Activated naive CD4-positive, alpha-beta T cell treated with anti-CD3 and anti-CD28 coated beads for 36 hours (primary cell): Measurements from ENCODE around the gene TTLL11. TPM values are rescaled to one million over a fixed set of nuclear protein-coding genes. Genes with fewer than 3 reads are reported as not detected.

Experiments used
- CTCF ChIA-PET: fragments of 350-600 bp; sonication (Branson Sonifier 250); formaldehyde crosslinking; loops from one replicate; lab custom pipeline; 2021; ENCODE audit warnings: antibody characterized with exemption; lab: Charles Lee
- DNase-seq: peaks from one replicate; pipeline ENCODE4 v3.0.0-alpha.2; 2020
- H3K27ac Mint-ChIP-seq: one replicate; pipeline ENCODE4 v1.8.0; 2021; ENCODE audit warnings: mild to moderate bottlenecking, mixed read lengths
- H3K27me3 Mint-ChIP-seq: one replicate; pipeline ENCODE4 v1.8.0; 2021; ENCODE audit warnings: low read depth, mixed read lengths
- H3K36me3 Mint-ChIP-seq: one replicate; pipeline ENCODE4 v1.8.0; 2021; ENCODE audit warnings: low read depth, mixed read lengths
- H3K4me1 Mint-ChIP-seq: one replicate; pipeline ENCODE4 v1.8.0; 2021; ENCODE audit warnings: low read depth, mixed read lengths
- H3K4me3 Mint-ChIP-seq: one replicate; pipeline ENCODE4 v1.8.0; 2021; ENCODE audit warnings: mild to moderate bottlenecking, moderate library complexity, mixed read lengths
- H3K9me3 Mint-ChIP-seq: one replicate; pipeline ENCODE4 v1.8.0; 2021; ENCODE audit warnings: mixed read lengths
- intact Hi-C: fragments of 100-400 bp; cut with micrococcal nuclease; formaldehyde crosslinking; loops from one replicate; pipeline ENCODE4 v1.15.1; 2023
- total RNA-seq, 2 experiments: library from RNA; stranded (reverse); gene quantifications; one replicate each; pipeline ENCODE4 v1.2.3, GENCODE V29; 2021

Gene TTLL11
- total RNA-seq, 2 experiments from 2014 or later, result 0.84 to 0.86 TPM

- Mint-ChIP-seq H3K36me3 (no peaks in the 10 kb centered on the region), H3K4me1 (no peaks in the 10 kb centered on the region), H3K9me3 (no peaks in the 10 kb centered on the region), H3K27me3 (no peaks in the 10 kb centered on the region), H3K27ac (no peak overlapping the region), H3K4me3 (no peak overlapping the region)
- intact Hi-C loops, result no loop called here
- no peak for DNase-seq
- CTCF ChIA-PET, result no interaction called here
Measured at GRCh38 chr9:121876658-121877271, 216.3 kb downstream of the TTLL11 start.

- intact Hi-C loops, result no loop called here
- Mint-ChIP-seq H3K27me3 (no peaks in the 10 kb centered on the region), H3K4me1 (no peaks in the 10 kb centered on the region), H3K27ac (no peak overlapping the region), H3K36me3 (no peaks in the 10 kb centered on the region), H3K9me3 (no peaks in the 10 kb centered on the region), H3K4me3 (no peak overlapping the region)
- no peak for DNase-seq
- CTCF ChIA-PET, result no interaction called here
Measured at GRCh38 chr9:121876255-121876654, 216.9 kb downstream of the TTLL11 start.

- H3K27ac Mint-ChIP-seq, result no peak overlapping the region
- H3K36me3 Mint-ChIP-seq, result no peaks in the 10 kb centered on the region
- DNase-seq, result no peak
- no peaks in the 10 kb centered on the region for H3K4me1 Mint-ChIP-seq
- H3K9me3 Mint-ChIP-seq, result no peaks in the 10 kb centered on the region
- H3K4me3 Mint-ChIP-seq, result no peak overlapping the region
- no peaks in the 10 kb centered on the region for H3K27me3 Mint-ChIP-seq
- intact Hi-C loops, result no loop called here
- CTCF ChIA-PET, result interaction anchor here (0.7 kb wide), 1 partner anchor 76 kb away, joined by 3 read pairs; no protein-coding TSS in a partner anchor
Measured at GRCh38 chr9:121874524-121874923, 218.6 kb downstream of the TTLL11 start.

- no peak overlapping the region for H3K27ac Mint-ChIP-seq
- H3K27me3 Mint-ChIP-seq, result no peaks in the 10 kb centered on the region
- H3K4me1 Mint-ChIP-seq, result no peaks in the 10 kb centered on the region
Measured at GRCh38 chr9:121871431-121872025, 221.6 kb downstream of the TTLL11 start.

GRCh38 chr9:121870271-121870670, 222.8 kb downstream of the TTLL11 start:
- DNase-seq, result no peak
- intact Hi-C loops, result no loop called here
- CTCF ChIA-PET, result no interaction called here
- no peak overlapping the region for H3K27ac Mint-ChIP-seq
- no peaks in the 10 kb centered on the region for H3K9me3 Mint-ChIP-seq
- H3K36me3 Mint-ChIP-seq, result no peaks in the 10 kb centered on the region
- H3K4me1 Mint-ChIP-seq, result no peaks in the 10 kb centered on the region
- no peak overlapping the region for H3K4me3 Mint-ChIP-seq
- H3K27me3 Mint-ChIP-seq, result no peaks in the 10 kb centered on the region

More at GRCh38 chr9:121871431-121872025, 221.6 kb downstream of the TTLL11 start:
- intact Hi-C loops, result no loop called here
- DNase-seq, result no peak
- Mint-ChIP-seq H3K36me3 (no peaks in the 10 kb centered on the region), H3K4me3 (no peak overlapping the region), H3K9me3 (no peaks in the 10 kb centered on the region)
- CTCF ChIA-PET, result no interaction called here

GRCh38 chr9:121868626-121869025, 224.5 kb downstream of the TTLL11 start:
- Mint-ChIP-seq H3K9me3 (no peaks in the 10 kb centered on the region), H3K4me1 (no peaks in the 10 kb centered on the region)

GRCh38 chr9:121866927-121867326, 226.2 kb downstream of the TTLL11 start:
- H3K36me3 Mint-ChIP-seq, result no peaks in the 10 kb centered on the region
- no peaks in the 10 kb centered on the region for H3K27me3 Mint-ChIP-seq
- intact Hi-C loops, result no loop called here
- CTCF ChIA-PET, result interaction anchor here (1.7 kb wide), 1 partner anchor 12 kb away, joined by 3 read pairs; no protein-coding TSS in a partner anchor
- no peaks in the 10 kb centered on the region for H3K9me3 Mint-ChIP-seq
- no peak overlapping the region for H3K4me3 Mint-ChIP-seq
- DNase-seq, result no peak
- H3K4me1 Mint-ChIP-seq, result no peaks in the 10 kb centered on the region
- H3K27ac Mint-ChIP-seq, result no peak overlapping the region

More at GRCh38 chr9:121868626-121869025, 224.5 kb downstream of the TTLL11 start:
- no peak for DNase-seq
- Mint-ChIP-seq H3K27ac (no peak overlapping the region), H3K27me3 (no peaks in the 10 kb centered on the region), H3K4me3 (no peak overlapping the region), H3K36me3 (no peaks in the 10 kb centered on the region)
- intact Hi-C loops, result no loop called here
- CTCF ChIA-PET, result interaction anchor here (1.7 kb wide), 1 partner anchor 14 kb away, joined by 3 read pairs; no protein-coding TSS in a partner anchor

- no peaks in the 10 kb centered on the region for H3K9me3 Mint-ChIP-seq
- no peak for DNase-seq
- intact Hi-C loops, result no loop called here
- no peaks in the 10 kb centered on the region for H3K36me3 Mint-ChIP-seq
- CTCF ChIA-PET, result no interaction called here
- no peaks in the 10 kb centered on the region for H3K27me3 Mint-ChIP-seq
- H3K4me1 Mint-ChIP-seq, result no peaks in the 10 kb centered on the region
- no peak overlapping the region for H3K4me3 Mint-ChIP-seq
- no peak overlapping the region for H3K27ac Mint-ChIP-seq
Measured at GRCh38 chr9:121865884-121866283, 227.2 kb downstream of the TTLL11 start.

GRCh38 chr9:121865060-121865459, 228.0 kb downstream of the TTLL11 start:
- intact Hi-C loops, result no loop called here
- no peak overlapping the region for H3K27ac Mint-ChIP-seq
- H3K36me3 Mint-ChIP-seq, result no peaks in the 10 kb centered on the region
- H3K4me3 Mint-ChIP-seq, result no peak overlapping the region
- H3K9me3 Mint-ChIP-seq, result no peaks in the 10 kb centered on the region
- CTCF ChIA-PET, result no interaction called here
- no peak for DNase-seq
- no peaks in the 10 kb centered on the region for H3K27me3 Mint-ChIP-seq
- H3K4me1 Mint-ChIP-seq, result no peaks in the 10 kb centered on the region

- intact Hi-C loops, result no loop called here
- H3K36me3 Mint-ChIP-seq, result no peaks in the 10 kb centered on the region
- H3K27ac Mint-ChIP-seq, result no peak overlapping the region
- H3K4me3 Mint-ChIP-seq, result no peak overlapping the region
- H3K4me1 Mint-ChIP-seq, result no peaks in the 10 kb centered on the region
- CTCF ChIA-PET, result no interaction called here
- H3K27me3 Mint-ChIP-seq, result no peaks in the 10 kb centered on the region
- H3K9me3 Mint-ChIP-seq, result no peaks in the 10 kb centered on the region
- DNase-seq, result no peak
Measured at GRCh38 chr9:121863955-121864354, 229.2 kb downstream of the TTLL11 start.

- Mint-ChIP-seq H3K4me1 (no peaks in the 10 kb centered on the region), H3K27me3 (no peaks in the 10 kb centered on the region), H3K4me3 (no peak overlapping the region), H3K9me3 (no peaks in the 10 kb centered on the region), H3K27ac (no peak overlapping the region), H3K36me3 (no peaks in the 10 kb centered on the region)
- intact Hi-C loops, result no loop called here
- no peak for DNase-seq
- CTCF ChIA-PET, result no interaction called here
Measured at GRCh38 chr9:121862371-121863332, 230.5 kb downstream of the TTLL11 start.

- Mint-ChIP-seq H3K36me3 (no peaks in the 10 kb centered on the region), H3K4me1 (no peaks in the 10 kb centered on the region), H3K27ac (no peak overlapping the region), H3K9me3 (no peaks in the 10 kb centered on the region), H3K4me3 (no peak overlapping the region), H3K27me3 (no peaks in the 10 kb centered on the region)
- intact Hi-C loops, result no loop called here
- no peak for DNase-seq
- CTCF ChIA-PET, result interaction anchor here (0.9 kb wide), 1 partner anchor 221 kb away, joined by 3 read pairs; no protein-coding TSS in a partner anchor
Measured at GRCh38 chr9:121861501-121862180, 231.5 kb downstream of the TTLL11 start.
